ENCODE measurements around the gene COL7A1. TPM values are rescaled to one million over a fixed set of nuclear protein-coding genes. Genes with fewer than 3 reads are reported as not detected.

Gene COL7A1
- total and polyA plus RNA-seq, 4 donors: 4.3 to 18.7 (median 8.5) TPM

GRCh38 chr3:48630407-48630806, 35.3 kb upstream of the COL7A1 start:
- Histone ChIP-seq H3K27ac (ENCODE audit: low read depth in 1 of 2, low read length in 1 of 2) (no peak overlapping the region), H3K9ac (ENCODE audit: insufficient read depth in 1 of 2, low read length in 2 of 2) (no peak overlapping the region), H3K4me1 (ENCODE audit: control insufficient read depth in 5 of 5, insufficient read depth in 5 of 5, low read length in 5 of 5) (peaks cover 0 to 9% (median 3%) of the 10 kb centered on the region in 5 donors), H3K9me3 (ENCODE audit: control insufficient read depth in 4 of 4, insufficient read depth in 3 of 4, low read length in 3 of 4) (no peaks in the 10 kb centered on the region), H3K36me3 (ENCODE audit: control insufficient read depth in 4 of 4, insufficient read depth in 4 of 4, low read length in 4 of 4) (peaks cover 0 to 50% (median 12%) of the 10 kb centered on the region in 4 donors), H3K4me3 (no peak overlapping the region), H3K27me3 (ENCODE audit: control insufficient read depth in 3 of 3, insufficient read depth in 3 of 3, low read length in 2 of 3) (no peaks in the 10 kb centered on the region)
- no peak for DNase-seq
- no peak for ATAC-seq (ENCODE audit: insufficient read depth, low FRiP score)
- TF ChIP-seq CTCF (IDR thresholded peaks at IDR 0.05; ENCODE audit: control extremely low read depth, extremely low read depth): no peak
- 94 to 98% methylated on average over 8 of the region's 8 CpGs for WGBS, 2 donors

DNA sequence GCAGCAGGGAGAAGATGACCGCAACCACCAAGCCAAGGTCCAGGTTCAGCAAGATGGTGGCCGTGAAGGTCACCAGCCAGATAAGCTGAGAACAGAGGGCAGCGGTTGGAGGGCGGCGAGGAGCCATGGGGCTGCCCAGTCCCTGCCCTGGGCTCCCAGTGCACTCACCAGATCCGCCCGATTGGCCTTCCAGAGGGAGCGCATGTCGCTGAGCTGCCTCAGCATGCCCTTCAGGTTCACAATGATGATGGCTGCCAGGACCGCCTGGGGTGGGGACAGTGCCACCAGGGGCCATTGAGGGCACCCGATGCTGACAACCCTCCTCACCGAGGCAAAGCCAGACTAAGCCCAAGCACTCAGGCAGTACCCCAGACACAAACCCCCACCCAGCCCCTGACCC, 34.8 kb upstream of the COL7A1 start:
- no peaks in the 10 kb centered on the region for H3K9me3 ChIP-seq (ENCODE audit: control insufficient read depth in 4 of 4, insufficient read depth in 3 of 4, low read length in 3 of 4)
- H3K27me3 ChIP-seq (ENCODE audit: control insufficient read depth in 3 of 3, insufficient read depth in 3 of 3, low read length in 2 of 3): no peaks in the 10 kb centered on the region
- DNase-seq: no peak
- no peak overlapping the region for H3K9ac ChIP-seq (ENCODE audit: insufficient read depth in 1 of 2, low read length in 2 of 2)
- peaks cover 0 to 50% (median 13%) of the 10 kb centered on the region in 4 donors for H3K36me3 ChIP-seq (ENCODE audit: control insufficient read depth in 4 of 4, insufficient read depth in 4 of 4, low read length in 4 of 4)
- no peak for ATAC-seq (ENCODE audit: insufficient read depth, low FRiP score)
- peaks cover 0 to 9% (median 3%) of the 10 kb centered on the region in 5 donors for H3K4me1 ChIP-seq (ENCODE audit: control insufficient read depth in 5 of 5, insufficient read depth in 5 of 5, low read length in 5 of 5)
- H3K4me3 ChIP-seq: no peak overlapping the region
- WGBS, 2 donors: 96 to 98% methylated on average over 12 of the region's 12 CpGs
- TF ChIP-seq CTCF (IDR thresholded peaks at IDR 0.05; ENCODE audit: control extremely low read depth, extremely low read depth): no peak
- H3K27ac ChIP-seq (ENCODE audit: low read depth in 1 of 2, low read length in 1 of 2): no peak overlapping the region

DNA sequence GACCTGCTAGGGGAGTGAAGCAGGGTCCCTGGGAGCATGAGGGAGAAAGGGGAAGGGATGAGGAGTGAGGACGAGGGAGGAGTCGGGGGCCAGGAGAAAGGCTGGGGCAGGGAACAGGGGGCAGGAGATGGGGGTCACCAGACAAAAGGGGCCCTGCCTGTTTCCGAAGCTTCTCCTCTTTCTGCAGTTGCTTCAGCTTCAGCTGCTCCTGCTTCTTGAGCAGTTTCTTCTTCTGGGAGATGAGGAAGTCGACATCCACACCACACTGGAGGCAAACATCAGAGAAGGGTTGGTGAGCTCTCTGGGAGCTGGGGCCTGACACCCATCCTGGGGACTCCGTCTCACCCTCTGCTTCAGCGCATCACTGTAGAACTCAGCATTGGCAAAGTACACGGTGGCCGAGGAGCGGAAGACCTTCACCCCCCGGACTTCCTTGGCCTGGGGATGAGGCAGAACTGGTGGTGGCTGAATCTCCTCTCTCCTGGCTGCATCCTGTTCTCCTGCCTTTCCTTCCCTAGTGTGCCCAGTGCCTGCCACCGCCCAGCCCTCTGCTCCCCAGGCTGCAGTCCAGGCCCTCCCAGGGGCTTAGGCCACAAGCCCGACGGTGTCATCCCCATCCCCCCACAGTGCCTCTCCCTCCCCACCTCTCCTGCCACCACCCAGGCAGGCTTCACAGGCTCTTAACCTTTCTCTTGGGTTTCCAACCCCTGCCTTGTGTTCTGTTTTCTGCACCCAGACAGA, 33.3 kb upstream of the COL7A1 start:
- Histone ChIP-seq H3K9me3 (ENCODE audit: control insufficient read depth in 4 of 4, insufficient read depth in 3 of 4, low read length in 3 of 4) (no peaks in the 10 kb centered on the region), H3K36me3 (ENCODE audit: control insufficient read depth in 4 of 4, insufficient read depth in 4 of 4, low read length in 4 of 4) (peaks cover 0 to 49% (median 13%) of the 10 kb centered on the region in 4 donors), H3K4me1 (ENCODE audit: control insufficient read depth in 5 of 5, insufficient read depth in 5 of 5, low read length in 5 of 5) (no peaks in the 10 kb centered on the region), H3K4me3 (no peak overlapping the region), H3K27me3 (ENCODE audit: control insufficient read depth in 3 of 3, insufficient read depth in 3 of 3, low read length in 2 of 3) (no peaks in the 10 kb centered on the region), H3K9ac (ENCODE audit: insufficient read depth in 1 of 2, low read length in 2 of 2) (no peak overlapping the region), H3K27ac (ENCODE audit: low read depth in 1 of 2, low read length in 1 of 2) (no peak overlapping the region)
- no peak for TF ChIP-seq CTCF (IDR thresholded peaks at IDR 0.05; ENCODE audit: control extremely low read depth, extremely low read depth)
- WGBS, 2 donors: 85 to 88% methylated on average over 13 of the region's 13 CpGs
- DNase-seq (no peak), ATAC-seq (ENCODE audit: insufficient read depth, low FRiP score) (no peak)

Data from lung (tissue), 12 donors.